Femur (tissue), 1 donor: ENCODE measurements around the gene PHF20.
"Not testable (repeated sequence)": the region's sequence is repeated elsewhere in the genome, so short reads cannot be mapped to it uniquely, and the experiment has no call there.

ENCODE experiments used
- DNase-seq: peaks from one replicate; pipeline ENCODE4 v3.0.0-alpha.2; 2017

Gene PHF20

DNA sequence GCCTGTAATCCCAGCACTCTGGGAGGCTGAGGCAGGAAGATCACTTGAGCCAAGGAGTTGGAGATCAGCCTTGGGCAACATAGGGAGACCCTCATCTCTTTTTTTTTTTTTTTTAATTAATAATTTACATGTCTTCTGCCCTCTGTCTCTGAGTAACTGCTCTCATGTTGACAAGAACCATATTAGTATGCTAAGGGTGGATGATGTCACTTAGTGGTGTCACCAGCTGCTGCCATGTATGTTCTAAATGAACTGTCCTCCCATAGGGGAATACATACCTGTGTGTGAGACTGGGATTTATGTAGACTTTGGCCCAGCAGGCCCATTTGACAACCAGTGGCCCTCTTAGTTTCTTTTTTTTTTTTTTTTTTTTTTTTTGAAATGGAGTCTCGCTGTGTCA, 116.8 kb downstream of the PHF20 start:
- no peak for DNase-seq

DNA sequence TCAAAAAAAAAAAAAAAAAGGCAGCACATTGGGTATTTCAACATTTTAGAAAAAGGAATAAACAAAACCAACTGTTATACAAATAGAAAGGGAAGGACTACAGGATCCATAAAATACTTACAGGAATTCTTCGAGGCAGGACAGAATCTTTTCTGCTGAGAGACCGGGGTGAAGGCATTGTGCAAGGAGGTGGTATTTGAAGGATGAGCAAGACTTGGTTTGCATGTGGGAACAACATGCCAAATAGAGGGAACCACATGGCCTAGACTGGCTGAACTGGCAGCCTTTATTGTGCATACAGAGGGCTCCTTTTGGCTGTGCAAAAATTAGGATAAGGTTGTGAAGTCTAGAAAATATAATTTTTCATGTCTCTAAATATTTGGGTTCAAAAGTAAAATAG, 119.6 kb downstream of the PHF20 start:
- no peak for DNase-seq

DNA sequence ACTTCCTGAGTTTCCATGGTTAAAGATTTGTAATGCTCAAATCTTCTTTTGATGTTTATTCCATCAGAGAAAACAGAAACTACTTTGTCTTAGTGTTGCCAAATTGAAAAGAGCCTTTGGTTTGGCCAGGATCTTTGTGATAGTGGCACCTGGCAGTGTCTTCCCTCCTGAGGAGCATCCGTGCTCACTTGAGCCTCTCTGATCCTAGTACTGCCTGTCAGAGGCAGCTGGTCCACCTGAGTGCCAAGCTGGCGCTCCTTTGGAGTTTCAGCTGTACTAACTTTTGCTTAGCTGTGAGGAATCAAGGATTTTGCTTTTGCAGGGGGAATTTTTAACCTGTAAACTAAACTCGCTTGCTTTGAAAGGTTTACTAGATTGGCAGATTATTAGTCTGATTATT, 121.1 kb downstream of the PHF20 start:
- no peak for DNase-seq

DNA sequence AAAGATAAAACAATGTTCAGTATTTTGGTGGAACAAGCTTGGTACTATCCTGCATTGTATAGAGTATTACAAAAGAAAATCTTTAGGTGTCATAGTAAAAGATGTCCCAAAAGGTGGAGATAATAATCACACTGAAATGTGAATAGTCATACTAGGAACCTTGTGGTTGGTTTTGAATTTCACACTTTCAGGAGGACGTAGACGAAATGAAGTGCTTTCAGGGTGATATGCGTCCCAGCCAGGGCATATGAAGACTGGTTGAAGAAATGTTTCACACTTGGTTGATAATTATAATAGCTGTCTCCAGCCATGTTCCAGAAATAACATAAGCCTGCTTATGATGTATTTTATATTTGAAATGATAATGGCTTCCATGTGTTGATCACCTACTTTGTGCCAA, 122.1 kb downstream of the PHF20 start:
- no peak for DNase-seq

DNA sequence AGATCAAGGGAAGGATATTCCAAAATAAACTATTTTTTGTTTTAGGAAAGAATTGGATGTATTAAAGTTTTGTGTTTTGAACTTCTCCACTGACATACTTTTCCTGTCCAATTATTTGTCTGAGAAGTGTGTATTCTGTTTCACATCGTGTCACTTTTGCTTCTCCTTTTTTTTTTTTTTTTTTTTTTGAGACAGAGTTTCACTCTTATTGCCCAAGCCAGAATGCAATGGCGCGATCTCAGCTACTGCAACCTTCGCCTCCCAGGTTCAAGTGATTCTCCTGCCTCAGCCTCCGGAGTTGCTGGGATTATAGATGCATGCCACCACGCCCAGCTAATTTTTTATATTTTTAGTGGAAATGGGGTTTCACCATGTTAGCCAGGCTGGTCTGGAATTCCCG, 123.7 kb downstream of the PHF20 start:
- DNase-seq, result not testable (repeated sequence)

DNA sequence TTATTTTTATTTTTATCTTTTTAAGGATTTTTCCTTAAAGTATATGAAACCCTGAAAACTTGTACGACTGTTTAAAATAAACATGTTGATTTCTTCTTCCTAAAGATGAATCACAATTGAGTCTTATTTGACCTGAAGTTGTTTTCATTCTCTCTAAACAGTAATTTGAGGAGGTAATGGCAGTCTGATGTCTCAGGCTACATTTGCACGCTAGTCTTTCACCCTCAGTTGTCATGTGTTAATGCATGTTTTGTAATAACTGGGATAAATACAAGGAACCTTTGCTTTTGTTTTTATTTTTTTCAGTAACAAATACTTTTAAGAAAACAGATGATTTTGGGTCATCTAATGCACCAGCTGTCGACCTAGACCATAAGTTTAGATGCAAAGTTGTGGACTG, 127.2 kb downstream of the PHF20 start:
- no peak for DNase-seq

DNA sequence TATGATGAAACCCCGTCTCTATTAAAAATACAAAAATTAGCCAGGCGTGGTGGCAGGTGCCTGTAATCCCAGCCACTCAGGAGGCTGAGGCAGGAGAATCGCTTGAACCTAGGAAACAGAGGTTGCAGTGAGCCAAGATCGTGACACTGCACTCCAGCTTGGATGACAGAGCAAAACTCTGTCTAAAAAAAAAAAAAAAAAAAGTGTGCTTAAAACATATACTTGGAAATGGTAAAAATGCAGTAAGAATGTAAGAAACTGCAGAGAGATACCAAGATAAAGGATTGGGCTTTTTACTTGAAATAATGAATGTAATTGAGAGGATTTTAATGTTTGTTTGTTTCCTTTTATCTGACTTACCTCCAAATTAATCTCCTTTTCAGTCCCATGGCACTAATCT, 129.4 kb downstream of the PHF20 start:
- DNase-seq, result not testable (repeated sequence)

DNA sequence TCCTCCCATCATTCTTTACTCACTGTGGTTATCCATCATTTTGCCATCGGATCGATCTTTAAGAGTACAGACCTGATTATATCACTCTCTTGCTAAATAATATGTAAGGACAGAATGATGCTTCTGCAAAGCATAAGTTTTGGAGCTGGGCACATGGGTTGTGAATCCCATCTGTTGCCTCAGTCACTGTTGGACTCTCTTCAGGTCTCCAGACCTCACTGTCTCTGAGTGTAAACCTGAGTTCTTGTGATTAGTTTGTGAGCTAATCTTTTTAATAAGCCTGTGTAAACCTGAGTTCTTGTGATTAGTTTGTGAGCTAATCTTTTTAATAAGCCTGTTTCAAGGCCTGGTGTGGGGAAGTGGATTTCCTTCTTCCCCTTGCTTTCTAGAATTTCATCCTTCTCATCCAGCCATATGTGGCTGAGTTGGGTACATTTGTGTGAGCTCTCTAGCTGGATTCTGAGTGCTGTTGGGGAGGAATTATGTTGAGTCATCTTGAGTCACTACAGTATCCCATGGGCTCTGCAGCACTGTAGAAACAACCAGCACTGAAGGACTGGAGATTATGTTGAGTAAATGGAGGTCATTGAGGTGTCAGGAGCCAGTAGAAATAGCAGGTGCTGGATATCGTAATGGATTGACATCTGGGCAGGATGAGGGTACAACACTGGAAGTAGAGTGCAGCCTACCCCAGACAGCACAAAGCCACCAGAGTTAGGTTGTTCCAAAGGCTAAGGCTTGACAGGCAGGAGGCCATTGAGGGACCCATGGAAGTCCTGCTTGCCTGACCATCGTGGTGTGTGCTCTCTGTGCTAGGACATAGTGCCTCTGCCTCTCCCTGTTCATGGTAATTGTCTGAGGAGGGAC, 130.1 kb downstream of the PHF20 start:
- no peak for DNase-seq

DNA sequence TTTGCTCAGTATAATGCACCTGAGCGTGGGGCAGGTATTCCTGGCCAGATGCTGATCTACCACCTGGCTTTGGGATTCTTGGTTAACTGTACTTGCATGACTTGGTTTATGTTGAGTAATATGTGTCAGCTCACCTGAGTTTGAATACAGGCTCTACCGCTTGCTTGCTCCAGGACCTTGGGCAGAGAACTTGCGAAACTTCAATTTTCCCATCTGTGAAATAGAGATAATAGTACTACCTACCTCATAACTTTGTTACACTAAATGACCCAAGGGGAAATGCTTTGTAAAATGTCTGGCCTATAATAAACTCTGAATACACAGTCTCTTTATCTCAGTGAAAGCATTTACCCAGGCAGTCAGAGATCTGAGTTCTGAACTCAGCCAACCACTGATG, 130.7 kb downstream of the PHF20 start:
- DNase-seq, result no peak

DNA sequence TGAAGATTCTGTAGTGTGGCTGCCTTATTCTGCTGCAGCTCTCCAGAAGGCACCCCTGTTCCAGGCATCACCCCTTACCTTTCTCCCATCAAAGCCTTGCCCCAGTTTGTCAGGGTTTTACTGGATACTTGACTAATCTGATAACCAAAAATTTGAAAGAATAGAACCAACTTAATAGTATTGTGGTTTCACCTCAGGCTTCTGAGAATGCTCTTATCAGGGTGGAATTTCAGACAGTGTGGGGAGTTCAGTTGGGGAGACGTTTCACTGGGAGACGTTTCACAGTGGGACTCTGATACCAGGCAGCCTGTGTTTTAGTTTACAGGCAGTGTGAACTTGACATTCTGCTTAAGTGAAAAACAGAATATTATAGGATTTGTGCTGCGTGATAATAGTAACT, 132.0 kb downstream of the PHF20 start:
- no peak for DNase-seq

DNA sequence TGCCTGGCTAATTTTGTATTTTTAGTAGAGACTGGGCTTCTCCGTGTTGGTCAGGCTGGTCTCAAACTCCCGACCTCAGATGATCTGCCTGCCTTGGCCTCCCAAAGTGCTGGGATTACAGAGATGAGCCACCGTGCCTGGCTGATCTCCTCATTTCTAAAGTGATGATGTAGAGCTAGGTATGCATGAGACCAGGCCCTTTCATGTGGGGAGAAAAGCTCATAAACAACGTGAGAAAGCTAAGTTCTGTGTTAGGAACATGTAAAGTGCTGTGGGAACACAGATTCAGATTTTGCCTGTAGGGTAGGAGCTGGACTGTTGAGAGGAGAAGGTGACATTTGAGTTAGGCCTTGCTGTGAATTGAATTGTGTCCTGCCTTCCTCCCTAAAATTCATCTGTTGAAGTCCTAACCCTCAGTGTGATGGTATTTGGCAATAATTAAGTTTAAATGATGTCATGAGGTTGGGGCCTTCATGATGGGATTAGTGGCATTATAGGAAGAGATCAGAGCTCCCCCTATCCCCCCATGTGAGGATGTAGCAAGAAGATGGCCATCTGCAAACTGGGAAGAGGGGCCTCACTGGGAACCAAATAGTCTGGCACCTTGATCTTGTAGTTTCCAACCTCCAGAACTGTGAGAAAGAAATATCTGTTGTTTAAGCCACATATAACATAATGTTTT, 133.3 kb downstream of the PHF20 start:
- DNase-seq, result no peak

DNA sequence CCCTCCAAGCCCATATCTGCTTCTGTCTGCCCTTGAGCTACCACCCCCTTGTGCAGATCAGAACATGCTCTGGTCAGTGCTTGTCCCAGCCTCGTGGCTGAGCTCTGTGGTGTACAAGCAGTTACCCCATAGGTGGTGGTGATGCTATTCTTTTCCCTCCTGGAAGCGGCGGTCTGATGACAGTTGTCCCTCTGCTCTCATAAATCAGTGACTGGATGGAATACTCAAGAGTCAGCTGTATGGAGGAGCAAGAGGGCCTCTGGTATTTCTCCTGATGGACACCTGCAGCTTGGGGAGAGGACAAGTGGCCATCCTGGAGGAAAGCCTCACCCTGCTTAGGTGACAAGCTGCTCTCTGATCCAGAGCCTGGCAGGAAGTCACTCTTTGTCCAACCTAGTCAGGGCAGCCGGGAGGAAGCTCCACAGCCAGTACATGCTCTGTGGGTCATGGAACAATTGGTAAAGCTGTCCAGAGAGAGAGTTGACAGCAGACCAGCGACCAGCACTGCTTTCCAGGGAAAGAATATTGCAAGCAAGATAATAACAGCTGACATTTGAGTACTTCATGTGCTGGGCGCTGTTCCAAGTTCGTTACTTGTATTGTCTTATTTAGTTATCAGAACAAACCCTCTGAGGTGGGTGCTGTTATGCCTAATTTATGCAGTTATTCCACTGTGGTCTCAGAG, 135.3 kb downstream of the PHF20 start:
- no peak for DNase-seq

DNA sequence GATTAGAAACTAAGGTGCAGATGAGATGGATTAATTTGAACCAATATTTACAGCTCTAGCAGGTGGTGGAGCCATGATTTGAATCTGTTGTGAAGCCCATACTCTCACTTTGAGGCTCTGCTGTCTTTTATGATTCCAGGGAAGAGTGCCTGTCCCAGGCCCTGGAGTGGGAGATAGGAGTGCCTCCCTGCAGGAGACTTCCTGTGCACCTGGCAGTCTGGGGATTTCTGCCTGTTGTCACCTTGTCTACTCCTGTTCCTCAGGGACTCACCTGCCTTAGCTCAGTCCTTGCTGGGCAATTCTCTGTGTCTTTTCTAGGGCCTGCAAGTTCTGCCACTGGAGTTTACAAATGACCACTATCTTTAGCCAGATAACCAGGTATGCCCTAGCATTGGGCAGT, 136.2 kb downstream of the PHF20 start:
- no peak for DNase-seq

DNA sequence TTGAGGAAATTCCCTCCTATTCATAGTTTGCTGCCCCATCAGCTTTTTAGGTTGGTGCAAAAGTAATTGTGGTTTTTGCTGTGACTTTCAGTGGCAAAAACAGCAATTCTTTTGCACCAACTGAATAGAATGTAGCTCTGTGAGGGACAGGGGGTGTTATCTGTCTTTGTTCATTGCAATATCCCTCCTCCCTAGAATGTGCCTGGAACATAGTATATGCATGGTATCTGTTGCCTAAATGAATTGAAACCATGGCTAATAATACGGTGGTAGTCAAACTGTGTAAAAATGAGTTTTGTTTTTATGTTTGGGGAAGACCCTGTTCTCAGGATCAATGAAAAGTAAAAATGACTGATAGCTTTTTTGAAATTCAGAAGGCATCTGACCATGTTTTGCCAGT, 137.4 kb downstream of the PHF20 start:
- DNase-seq, result no peak

DNA sequence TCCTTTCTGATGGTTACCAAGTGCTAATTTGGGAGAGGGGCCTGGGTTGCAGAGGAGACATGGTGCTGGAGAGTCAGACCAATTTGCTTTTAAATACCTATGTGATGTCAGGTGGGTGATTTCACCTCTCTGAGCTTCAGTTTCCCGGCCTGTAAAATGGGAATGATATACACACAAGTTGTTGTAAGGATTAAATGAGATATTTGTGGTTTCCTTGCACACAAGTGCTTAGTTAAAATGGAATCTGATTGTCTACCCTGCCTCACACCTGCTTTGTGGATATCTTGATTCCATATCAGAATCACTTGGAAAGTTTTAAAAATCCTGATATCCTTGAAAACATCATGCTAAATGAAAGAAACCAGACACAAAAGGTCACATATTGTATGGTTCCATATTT, 138.0 kb downstream of the PHF20 start:
- no peak for DNase-seq

DNA sequence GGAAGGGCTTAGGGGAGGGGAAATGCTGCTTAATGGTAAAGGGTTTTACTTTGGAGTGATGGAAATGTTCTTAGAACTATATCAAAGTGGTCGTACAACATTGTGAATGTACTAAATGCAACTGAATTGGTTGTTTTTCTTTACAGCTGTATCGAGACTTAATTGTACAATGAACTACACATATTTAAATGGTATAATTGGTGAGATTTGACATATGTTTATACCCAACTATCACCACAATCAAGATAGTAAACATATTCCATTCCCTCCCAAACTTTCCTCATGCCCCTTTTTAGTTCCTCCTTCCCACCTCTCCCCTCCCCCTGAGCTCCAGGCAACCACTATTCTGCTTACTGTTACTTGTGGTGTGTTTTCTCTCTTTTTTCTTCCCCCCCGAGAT, 138.4 kb downstream of the PHF20 start:
- no peak for DNase-seq

DNA sequence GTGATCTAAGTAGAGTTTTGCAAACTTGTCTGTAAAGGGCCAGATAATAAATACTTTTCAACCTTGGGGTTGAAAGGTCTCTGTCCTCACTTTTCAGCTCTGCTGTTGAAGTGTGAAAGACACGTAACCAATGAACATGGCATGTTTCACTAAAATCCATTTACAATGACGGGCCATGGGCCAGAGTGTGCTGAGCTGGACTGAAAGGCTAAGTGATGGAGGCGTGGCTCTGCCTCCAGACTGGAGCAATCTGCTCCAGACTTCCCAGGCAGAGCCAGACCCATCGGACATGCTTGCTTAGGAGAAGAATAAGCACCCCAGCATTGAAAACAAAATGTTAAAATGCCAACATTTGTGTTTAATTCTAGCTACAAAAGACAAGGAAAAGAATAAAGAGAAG, 141.1 kb downstream of the PHF20 start:
- no peak for DNase-seq

DNA sequence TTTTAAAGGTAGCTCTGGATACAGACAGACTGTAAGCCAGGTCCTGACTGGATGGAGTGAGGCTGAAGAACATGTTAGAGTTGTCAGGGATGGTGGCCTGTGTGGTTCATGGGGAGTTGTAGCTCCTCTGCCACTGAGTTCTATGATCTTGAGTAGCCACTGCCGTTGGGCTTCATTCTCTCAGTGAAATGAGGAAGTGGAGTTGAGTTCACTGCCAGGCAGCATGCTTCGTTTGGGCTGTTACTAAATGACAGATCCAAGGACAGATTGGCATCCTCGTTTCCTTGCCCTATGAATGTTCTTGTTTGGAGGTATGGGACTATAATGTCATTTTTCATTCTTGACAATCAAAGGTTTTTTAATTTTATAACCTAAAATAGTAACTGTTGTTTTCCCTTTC, 145.3 kb downstream of the PHF20 start:
- no peak for DNase-seq

DNA sequence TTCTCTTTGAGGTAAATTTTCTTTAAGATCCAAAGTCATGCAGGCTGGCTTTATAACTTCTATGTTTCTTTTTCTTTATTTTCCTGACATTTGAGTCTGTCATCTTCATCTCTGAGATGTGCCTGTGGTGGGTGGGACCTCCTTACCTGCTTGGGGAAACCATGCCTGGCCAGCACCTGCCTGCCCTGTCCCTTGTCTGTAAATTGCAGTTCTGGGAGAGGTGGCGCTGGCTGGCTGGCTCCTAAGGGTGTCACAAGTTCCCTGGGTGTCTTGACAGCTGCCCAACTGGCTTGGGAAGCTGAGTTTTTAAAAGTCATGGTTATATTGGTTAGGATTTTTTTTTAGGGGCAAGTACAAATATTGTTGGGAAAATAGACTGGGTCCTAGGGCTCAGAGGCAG, 146.2 kb downstream of the PHF20 start:
- DNase-seq, result no peak

DNA sequence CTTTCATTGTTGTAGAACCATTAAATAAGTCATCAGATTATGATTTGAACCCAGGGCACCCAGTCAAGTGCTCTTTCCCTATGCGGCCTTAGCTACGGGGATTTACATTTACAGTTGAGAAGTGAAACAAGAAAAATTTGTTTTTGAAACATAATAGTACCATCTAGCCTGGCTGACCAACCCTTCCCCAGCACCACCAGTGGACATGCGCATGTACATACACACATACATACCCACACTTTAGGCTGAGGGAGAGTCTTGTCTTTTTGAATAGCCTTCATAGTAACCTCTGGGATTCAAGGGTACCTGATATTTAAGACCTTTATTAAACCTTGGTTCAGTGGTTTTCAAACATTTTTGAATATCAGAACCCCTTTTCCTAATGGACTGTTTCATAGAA, 148.7 kb downstream of the PHF20 start:
- no peak for DNase-seq

DNA sequence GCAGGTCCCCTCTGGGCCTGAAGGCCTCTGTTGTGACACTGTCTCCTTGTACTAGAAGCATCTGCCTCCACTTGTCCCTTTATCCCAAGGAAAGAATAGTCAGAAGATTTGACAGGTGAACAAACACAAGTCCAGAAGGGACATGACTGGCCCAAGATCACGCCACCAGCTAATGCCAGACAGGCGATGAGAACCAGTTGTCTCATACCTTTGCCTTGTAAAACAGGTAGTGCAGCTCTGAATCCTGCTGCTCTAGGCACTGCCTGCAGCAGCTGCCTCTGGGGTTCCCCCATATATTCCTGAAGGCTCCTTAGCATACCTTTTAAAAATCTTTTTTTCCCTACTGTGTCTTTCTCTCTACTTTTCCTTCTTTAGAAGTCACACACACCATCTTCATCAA, 157.5 kb downstream of the PHF20 start:
- DNase-seq, result no peak

DNA sequence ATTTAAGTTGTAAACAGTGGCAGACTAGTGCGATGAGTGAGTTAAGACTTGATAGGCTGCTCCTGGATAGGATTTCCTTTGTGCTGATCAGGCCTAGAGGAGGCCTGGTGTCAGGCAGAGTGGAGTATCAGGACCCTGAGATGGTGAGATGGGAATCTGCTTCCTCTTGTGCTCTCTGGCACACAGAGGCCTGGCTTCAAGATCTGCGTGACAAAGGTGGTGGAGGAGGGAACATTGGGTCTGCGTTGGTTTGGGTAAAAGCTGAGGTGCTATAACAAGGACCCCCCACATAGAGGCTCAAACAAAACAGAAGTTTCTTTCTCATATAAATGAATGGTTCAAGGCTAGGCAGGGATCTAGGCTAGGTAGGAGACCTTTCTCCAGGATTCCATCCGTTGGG, 162.2 kb downstream of the PHF20 start:
- no peak for DNase-seq

DNA sequence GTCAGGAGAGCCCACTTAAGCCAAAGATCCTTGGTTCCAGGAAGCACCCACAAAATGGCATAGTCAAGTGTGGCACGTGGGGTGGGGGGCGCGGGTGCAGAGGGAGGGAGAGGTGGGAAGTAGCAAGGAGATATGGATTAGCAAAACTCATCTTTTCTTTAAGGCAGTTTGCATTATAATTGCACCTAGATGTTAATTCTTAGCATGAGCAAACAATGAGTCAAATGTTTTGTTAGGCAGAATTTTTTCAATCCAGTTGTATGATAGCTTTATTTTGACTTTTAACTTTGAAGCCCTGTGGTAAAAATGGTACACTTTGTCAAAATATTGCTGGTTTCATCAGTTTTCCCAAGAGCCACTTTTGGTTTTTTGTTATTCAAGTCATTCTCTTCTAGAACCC, 167.4 kb downstream of the PHF20 start:
- DNase-seq, result no peak

DNA sequence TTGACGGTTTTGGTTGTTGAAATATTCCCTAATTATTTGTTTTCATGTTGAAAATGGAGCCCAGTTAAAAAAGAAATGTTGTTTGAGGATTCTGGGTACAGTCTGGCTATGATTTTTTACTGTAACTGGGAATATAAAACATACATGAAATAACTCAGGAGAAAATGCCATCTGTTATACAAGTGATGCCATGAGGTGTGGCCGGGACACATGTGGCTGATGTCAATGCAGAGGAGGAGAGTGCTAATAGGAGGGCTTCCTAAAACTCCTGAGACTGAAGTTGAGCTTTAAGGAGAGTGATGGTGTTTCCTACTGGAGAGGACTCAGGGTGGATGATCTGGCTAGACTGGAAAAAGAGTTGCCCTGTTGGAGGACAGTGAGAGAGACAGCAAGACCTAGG, 169.8 kb downstream of the PHF20 start:
- DNase-seq, result no peak
